Endodermal cell (in vitro differentiated cells): ENCODE results near the gene MEI4. TPM values are rescaled to one million over a fixed set of nuclear protein-coding genes. Genes with fewer than 3 reads are reported as not detected.

ENCODE experiments used
- DNase-seq: peaks from one replicate; pipeline ENCODE4 v3.0.0-alpha.2; 2017
- H3K27ac ChIP-seq: 2 replicates; pipeline ENCODE4 v1.5.1; 2013; ENCODE audit warnings: mild to moderate bottlenecking, low read depth, low read length, moderate library complexity
- H3K27me3 ChIP-seq: 2 replicates; pipeline ENCODE4 v1.6.1; 2013; ENCODE audit warnings: mild to moderate bottlenecking, low read length, moderate library complexity; ENCODE audit not compliant: insufficient read depth, control insufficient read depth, poor library complexity, severe bottlenecking
- H3K36me3 ChIP-seq: 2 replicates; pipeline ENCODE4 v1.7.0; 2013; ENCODE audit warnings: mild to moderate bottlenecking, low read length, moderate library complexity; ENCODE audit not compliant: control insufficient read depth, insufficient read depth
- H3K4me1 ChIP-seq: one replicate; pipeline ENCODE4 v1.7.0; 2013; ENCODE audit warnings: low read length; ENCODE audit not compliant: control insufficient read depth, insufficient read depth
- H3K4me3 ChIP-seq: 2 replicates; pipeline ENCODE4 v1.5.1; 2013; ENCODE audit warnings: mild to moderate bottlenecking, low read length, moderate library complexity
- H3K9ac ChIP-seq: 2 replicates; pipeline ENCODE4 v1.6.1; 2013; ENCODE audit warnings: mild to moderate bottlenecking, low read length, moderate library complexity; ENCODE audit not compliant: poor library complexity, severe bottlenecking; ENCODE audit errors: extremely low read depth
- H3K9me3 ChIP-seq: 2 replicates; pipeline ENCODE4 v1.6.1; 2013; ENCODE audit warnings: mild to moderate bottlenecking, low read length, moderate library complexity; ENCODE audit not compliant: control insufficient read depth
- H3K27ac Mint-ChIP-seq: 2 replicates; pipeline ENCODE4 v1.8.0; 2020; ENCODE audit warnings: mixed read lengths
- H3K27me3 Mint-ChIP-seq: 2 replicates; pipeline ENCODE4 v1.8.0; 2021; ENCODE audit warnings: mild to moderate bottlenecking, mixed read lengths; ENCODE audit not compliant: insufficient read depth
- H3K36me3 Mint-ChIP-seq: 2 replicates; pipeline ENCODE4 v1.8.0; 2020; ENCODE audit warnings: low read depth, mixed read lengths
- H3K4me1 Mint-ChIP-seq: 2 replicates; pipeline ENCODE4 v1.8.0; 2020; ENCODE audit warnings: mixed read lengths
- H3K4me3 Mint-ChIP-seq: 2 replicates; pipeline ENCODE4 v1.8.0; 2020; ENCODE audit warnings: mild to moderate bottlenecking, moderate library complexity, mixed read lengths
- H3K9me3 Mint-ChIP-seq: 2 replicates; pipeline ENCODE4 v1.8.0; 2020; ENCODE audit warnings: mild to moderate bottlenecking, mixed read lengths
- CTCF ChIP-seq: fragments of 200-600 bp; sonication (generic); conservative IDR thresholded peaks from 2 replicates; pipeline ENCODE4 v1.5.0; 2021; ENCODE audit warnings: antibody characterized with exemption, mild to moderate bottlenecking
- WGBS, 2 experiments: methylation state at CpG; one replicate each; pipeline versions ENCODE4 v1.1.5 to v1.1.7; 2013; ENCODE audit warnings: missing lambda C conversion rate in 2 of 2, mixed read lengths in 1 of 2; ENCODE audit not compliant: insufficient coverage in 1 of 2, insufficient read length in 1 of 2; 5-methylcytosine and 5-hydroxymethylcytosine counted together
- total RNA-seq, 2 donors: library from RNA; stranded (reverse); fragmentation: NEBNext Ultra II Directional in 1 of 2; extraction: Animal tissue kit (Norgen Biotek cat#: 25700) in 1 of 2; gene quantifications; 2 replicates in 1 of 2; 3 replicates in 1 of 2; pipeline ENCODE4 v1.2.1, GENCODE V29; 2021

Gene MEI4
- total RNA-seq, 2 donors from 2014 or later = 0.62 to 0.84 TPM

DNA sequence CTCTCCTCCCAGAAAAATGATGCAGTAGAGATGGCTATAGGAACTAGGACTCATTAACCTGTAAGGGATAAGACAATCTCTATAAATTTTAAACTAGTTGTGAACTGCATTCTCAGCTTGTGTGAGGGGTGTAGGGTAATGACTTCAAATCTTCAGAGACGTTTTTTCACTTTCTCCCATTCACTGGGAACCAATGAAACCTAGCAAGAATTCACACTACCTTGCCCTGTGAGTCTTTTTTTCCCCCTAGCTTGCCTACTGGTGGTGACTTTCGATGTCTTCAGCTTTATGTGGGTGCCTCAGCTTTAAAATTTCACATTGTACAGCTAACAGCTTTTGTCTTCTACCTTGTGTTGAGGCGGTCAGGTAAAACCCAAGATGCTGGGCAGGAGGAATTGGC, 192.0 kb downstream of the MEI4 start:
- H3K4me1 ChIP-seq = no peaks in the 10 kb centered on the region
- no peaks in the 10 kb centered on the region for H3K27me3 Mint-ChIP-seq
- H3K9me3 ChIP-seq = no peaks in the 10 kb centered on the region
- no peak for TF ChIP-seq CTCF
- no peaks in the 10 kb centered on the region for H3K9me3 Mint-ChIP-seq
- no peak for DNase-seq
- no peaks in the 10 kb centered on the region for H3K27me3 ChIP-seq
- no peak overlapping the region for H3K4me3 ChIP-seq
- no peak overlapping the region for H3K4me3 Mint-ChIP-seq
- no peak overlapping the region for H3K27ac Mint-ChIP-seq
- H3K9ac ChIP-seq = no peak overlapping the region
- 80 to 81% methylated on average over 2 to 3 of the region's 3 CpGs for WGBS, 2 experiments
- no peaks in the 10 kb centered on the region for H3K36me3 ChIP-seq
- no peaks in the 10 kb centered on the region for H3K36me3 Mint-ChIP-seq
- no peak overlapping the region for H3K27ac ChIP-seq
- H3K4me1 Mint-ChIP-seq = no peaks in the 10 kb centered on the region

DNA sequence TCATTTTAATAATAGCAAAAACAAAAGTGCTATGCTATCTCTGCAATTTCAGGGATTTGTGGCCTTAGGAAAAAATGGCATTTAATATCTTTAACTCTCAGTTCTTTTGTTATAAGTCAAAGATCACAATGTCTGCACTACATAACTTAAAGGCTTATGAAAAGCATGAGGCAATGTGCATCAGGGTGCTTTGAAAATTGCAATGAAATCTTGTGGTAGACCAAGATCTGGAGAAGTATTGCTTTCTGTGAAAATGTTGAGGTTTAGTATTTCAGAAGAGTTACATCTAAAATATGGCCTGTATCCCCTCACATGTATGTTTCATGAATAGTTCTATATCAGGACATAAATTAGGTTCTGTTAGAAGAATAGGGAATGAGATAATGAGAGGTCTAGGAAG, 200.6 kb downstream of the MEI4 start:
- Histone ChIP-seq H3K9me3 (no peaks in the 10 kb centered on the region), H3K27me3 (no peaks in the 10 kb centered on the region), H3K27ac (no peak overlapping the region), H3K36me3 (no peaks in the 10 kb centered on the region), H3K4me1 (no peaks in the 10 kb centered on the region), H3K9ac (no peak overlapping the region), H3K4me3 (no peak overlapping the region)
- DNase-seq = no peak
- Mint-ChIP-seq H3K4me3 (no peak overlapping the region), H3K4me1 (no peaks in the 10 kb centered on the region), H3K9me3 (no peaks in the 10 kb centered on the region), H3K27ac (no peak overlapping the region), H3K36me3 (no peaks in the 10 kb centered on the region), H3K27me3 (no peaks in the 10 kb centered on the region)
- no peak for TF ChIP-seq CTCF

DNA sequence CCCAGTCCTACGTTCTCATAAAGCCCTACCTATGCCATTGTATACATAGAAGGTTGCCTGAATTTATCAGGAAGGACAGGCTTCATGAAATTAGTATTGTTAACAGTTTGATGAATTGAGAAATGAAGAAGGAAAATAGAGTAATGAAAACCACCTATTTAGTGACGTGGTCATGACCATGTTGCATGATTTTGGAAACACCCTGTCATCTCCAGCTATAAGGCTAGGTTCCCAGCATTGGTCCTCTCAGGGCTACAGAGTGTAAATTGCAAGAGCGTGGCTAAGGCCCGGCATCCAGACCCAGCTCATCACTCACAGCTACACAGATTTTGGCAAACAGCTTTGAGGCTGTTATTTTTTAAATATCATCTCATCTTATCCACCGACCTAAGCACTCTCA, 203.6 kb downstream of the MEI4 start:
- H3K9me3 ChIP-seq = no peaks in the 10 kb centered on the region
- Mint-ChIP-seq H3K4me1 (no peaks in the 10 kb centered on the region), H3K27me3 (no peaks in the 10 kb centered on the region), H3K9me3 (peaks cover 4% of the 10 kb centered on the region), H3K36me3 (no peaks in the 10 kb centered on the region), H3K27ac (no peak overlapping the region), H3K4me3 (no peak overlapping the region)
- DNase-seq = no peak
- no peaks in the 10 kb centered on the region for H3K4me1 ChIP-seq
- H3K4me3 ChIP-seq = no peak overlapping the region
- H3K9ac ChIP-seq = no peak overlapping the region
- H3K36me3 ChIP-seq = no peaks in the 10 kb centered on the region
- 94% methylated on average over 3 to 5 of the region's 5 CpGs for WGBS, 2 experiments
- TF ChIP-seq CTCF = no peak
- H3K27ac ChIP-seq = no peak overlapping the region
- no peaks in the 10 kb centered on the region for H3K27me3 ChIP-seq
